ENCODE data around the gene XRN2.

DNA sequence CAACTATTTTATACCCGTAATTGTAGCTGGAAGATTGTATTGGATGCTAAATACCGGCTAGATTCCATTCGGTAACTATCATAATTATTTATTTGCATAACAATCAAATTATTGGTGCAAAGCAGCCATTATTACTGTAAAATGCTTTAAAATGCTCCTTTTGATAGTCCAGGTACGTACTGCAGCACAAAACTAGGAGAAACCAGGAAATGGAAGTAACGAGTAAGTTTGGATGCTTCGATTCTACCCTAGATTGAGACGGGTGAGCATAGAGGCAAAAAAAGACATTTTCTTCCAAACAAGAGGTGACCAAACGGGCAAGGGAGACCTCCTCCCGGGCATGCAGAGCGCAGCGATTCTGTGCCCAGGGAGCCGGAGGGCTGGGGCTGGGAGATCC lies 469 bp upstream of the XRN2 start:
- TF ChIP-seq POLR2A (IDR thresholded peaks at IDR 0.05), result no peak
- TF ChIP-seq, protein P1, sequence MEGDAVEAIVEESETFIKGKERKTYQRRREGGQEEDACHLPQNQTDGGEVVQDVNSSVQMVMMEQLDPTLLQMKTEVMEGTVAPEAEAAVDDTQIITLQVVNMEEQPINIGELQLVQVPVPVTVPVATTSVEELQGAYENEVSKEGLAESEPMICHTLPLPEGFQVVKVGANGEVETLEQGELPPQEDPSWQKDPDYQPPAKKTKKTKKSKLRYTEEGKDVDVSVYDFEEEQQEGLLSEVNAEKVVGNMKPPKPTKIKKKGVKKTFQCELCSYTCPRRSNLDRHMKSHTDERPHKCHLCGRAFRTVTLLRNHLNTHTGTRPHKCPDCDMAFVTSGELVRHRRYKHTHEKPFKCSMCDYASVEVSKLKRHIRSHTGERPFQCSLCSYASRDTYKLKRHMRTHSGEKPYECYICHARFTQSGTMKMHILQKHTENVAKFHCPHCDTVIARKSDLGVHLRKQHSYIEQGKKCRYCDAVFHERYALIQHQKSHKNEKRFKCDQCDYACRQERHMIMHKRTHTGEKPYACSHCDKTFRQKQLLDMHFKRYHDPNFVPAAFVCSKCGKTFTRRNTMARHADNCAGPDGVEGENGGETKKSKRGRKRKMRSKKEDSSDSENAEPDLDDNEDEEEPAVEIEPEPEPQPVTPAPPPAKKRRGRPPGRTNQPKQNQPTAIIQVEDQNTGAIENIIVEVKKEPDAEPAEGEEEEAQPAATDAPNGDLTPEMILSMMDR (IDR thresholded peaks at IDR 0.05), result no peak

All from breast epithelium (tissue), 3 donors.